Stimulated activated CD4-positive, alpha-beta T cell treated with anti-CD3 and anti-CD28 coated beads, Interleukin-12 subunit alpha, Interleukin-12 subunit beta, amount 100 ng/mL, for 48 hours (primary cell): ENCODE measurements around the gene SPDYE2.
"Not testable (repeated sequence)": the region's sequence is repeated elsewhere in the genome, so short reads cannot be mapped to it uniquely, and the experiment has no call there.

ENCODE experiments used
- DNase-seq, 3 donors: peaks; one replicate each; pipeline ENCODE4 v3.0.0-alpha.2; 2020; ENCODE audit warnings: low read depth in 2 of 3, low spot score in 1 of 3

SPDYE2 gene, protein sequence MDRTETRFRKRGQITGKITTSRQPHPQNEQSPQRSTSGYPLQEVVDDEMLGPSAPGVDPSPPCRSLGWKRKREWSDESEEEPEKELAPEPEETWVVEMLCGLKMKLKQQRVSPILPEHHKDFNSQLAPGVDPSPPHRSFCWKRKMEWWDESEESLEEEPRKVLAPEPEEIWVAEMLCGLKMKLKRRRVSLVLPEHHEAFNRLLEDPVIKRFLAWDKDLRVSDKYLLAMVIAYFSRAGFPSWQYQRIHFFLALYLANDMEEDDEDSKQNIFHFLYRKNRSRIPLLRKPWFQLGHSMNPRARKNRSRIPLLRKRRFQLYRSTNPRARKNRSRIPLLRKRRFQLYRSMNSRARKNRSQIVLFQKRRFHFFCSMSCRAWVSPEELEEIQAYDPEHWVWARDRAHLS

GRCh38 chr7:102550808-102551422 lies at the start of gene SPDYE2:
Gene SPDYE2, plus strand, starts transcription at chr7:102551226. Its CDS starts 2,030 bp downstream, at chr7:102553256.
- not testable (repeated sequence) for DNase-seq

DNA sequence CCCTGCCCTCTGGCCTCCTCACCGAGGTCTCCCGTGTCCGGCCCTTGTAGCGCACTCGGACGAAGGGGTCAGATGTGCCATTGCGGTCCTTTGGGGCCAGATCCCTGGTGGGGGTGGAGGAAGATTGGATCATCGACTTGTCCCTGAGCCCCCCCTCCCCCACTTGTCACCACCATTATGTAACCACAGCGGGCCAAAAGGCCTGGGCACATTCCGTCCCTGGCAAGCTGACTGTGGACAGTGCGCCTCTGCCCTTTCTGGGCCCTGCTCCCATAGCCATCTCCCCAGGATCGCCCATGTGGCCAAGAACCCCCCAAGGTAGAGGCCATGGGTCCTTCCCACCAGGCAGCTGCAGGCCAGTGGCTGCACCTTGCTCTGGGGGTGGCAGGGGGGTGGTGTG lies 47.9 kb upstream of the SPDYE2 start:
- not testable (repeated sequence) for DNase-seq

DNA sequence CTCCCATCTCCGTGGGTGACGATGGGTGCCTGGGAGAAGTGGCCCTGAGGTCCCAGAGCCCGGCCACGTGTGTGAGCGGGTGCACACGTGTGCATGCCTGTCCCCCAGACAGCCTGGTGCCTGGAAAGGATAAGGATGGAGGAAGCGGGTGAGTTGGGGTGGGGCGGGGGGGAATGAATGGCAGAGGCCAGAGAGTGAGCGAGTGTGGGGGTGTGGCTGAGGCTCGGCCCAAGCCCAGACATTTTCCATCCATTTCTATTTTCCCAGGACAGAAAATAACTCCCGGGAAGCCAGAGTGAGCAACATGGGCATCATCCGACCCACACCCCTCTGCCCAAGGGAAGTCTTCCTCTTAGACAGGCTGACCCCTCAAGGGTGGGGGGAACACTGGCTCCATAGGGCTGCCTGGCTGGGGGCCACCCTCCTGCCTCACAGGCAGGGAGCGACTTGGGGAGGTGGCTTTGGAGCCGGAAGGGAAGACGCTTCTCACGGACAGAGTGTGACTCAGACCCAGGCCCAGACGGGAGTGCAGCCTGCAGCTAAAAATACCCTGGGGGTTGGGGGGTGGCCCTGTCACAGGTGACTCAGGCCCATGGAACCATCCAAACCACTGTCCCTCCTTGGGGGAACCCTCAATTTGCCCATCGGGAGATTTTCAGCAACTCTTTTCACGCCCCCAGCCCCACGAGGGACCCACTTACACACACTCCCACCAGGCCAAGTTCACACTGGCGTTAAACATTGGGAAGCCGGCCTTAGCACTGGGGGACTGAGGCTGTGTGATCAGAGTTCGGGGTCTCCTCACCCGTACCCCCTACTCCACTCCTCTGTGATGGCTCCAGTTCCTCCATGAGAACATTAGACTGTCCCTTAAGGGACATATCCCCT lies 45.5 kb upstream of the SPDYE2 start:
- DNase-seq = not testable (repeated sequence)

GRCh38 chr7:102507410-102508088 lies 43.5 kb upstream of the SPDYE2 start:
- DNase-seq = not testable (repeated sequence)

DNA sequence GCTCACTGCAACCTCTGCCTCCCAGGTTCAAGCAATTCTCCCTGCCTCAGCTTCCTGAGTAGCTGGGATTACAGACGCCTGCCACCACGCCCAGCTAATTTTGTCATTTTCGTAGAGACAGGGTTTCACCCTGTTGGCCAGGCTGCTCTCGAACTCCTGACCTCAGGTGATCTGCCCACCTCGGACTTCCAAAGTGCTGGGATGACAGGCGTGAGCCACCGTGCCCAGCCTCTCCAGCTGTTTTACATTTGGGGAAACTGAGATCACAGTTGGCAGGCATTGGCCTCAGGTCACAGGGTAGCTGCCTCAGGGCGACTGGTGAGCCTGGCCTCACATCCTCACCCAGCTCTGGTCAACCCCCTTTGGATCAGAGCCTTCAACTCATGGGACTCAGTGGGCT lies 40.5 kb upstream of the SPDYE2 start:
- DNase-seq = not testable (repeated sequence)

- not testable (repeated sequence) for DNase-seq
Measured at GRCh38 chr7:102511860-102512522, 39.0 kb upstream of the SPDYE2 start.

DNA sequence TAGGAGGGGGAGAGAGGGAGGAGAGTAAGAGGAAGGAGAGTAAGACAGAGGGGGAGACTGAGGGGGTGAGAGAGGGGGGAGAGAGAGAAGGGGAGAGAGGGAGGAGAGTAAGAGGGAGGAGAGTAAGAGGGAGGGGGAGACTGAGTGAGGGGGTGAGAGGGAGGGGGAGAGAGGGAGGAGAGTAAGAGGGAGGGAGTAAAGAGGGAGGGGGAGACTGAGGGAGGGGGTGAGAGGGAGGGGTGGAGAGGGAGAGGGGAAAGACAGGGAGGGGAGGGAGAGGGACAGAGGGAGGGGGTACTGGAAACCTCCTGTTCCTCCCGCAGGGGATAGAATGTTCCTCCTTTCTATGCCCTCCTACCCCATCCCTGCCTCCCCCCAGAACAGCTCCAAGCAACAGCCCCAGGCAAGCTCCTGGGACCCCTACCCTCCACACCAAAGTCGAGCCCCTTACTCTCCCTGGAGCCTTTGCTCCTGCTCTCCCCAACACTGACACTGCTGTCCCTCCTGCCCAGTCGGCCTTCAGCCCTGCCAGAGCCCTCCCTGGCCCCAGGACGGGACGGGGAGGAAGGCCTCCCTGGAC lies 38.3 kb upstream of the SPDYE2 start:
- not testable (repeated sequence) for DNase-seq

GRCh38 chr7:102514881-102515721 lies 35.9 kb upstream of the SPDYE2 start:
- DNase-seq = not testable (repeated sequence)

GRCh38 chr7:102515889-102516288 lies 35.1 kb upstream of the SPDYE2 start:
- DNase-seq = not testable (repeated sequence)

GRCh38 chr7:102516951-102517350 lies 34.1 kb upstream of the SPDYE2 start:
- not testable (repeated sequence) for DNase-seq

- DNase-seq = not testable (repeated sequence)
Measured at GRCh38 chr7:102517550-102518147, 33.4 kb upstream of the SPDYE2 start, which contains the start of gene RASA4B. Gene RASA4B, minus strand, starts transcription at chr7:102517777. Its CDS starts 67 bp downstream, at chr7:102517710.

- DNase-seq = not testable (repeated sequence)
Measured at GRCh38 chr7:102520797-102521196, 30.2 kb upstream of the SPDYE2 start.

DNA sequence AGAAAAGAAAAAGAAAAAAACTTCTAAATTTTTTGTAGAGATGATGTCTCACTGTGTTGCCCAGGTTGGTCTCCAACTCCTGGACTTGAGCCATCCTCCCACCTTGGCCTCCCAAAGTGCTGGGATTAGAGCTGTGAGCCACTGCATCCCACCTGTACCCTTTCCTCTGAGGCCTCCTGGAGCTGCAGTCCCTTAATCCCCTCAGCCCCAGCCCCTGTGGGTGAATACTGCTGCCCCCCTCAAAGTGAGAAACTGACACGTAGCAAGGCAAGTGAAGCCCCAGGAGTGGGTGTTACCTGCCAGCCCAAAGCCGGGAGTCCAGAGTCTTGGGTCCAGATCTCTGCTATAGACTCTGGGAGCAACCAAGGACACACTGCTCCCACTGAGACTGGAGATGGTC lies 26.2 kb upstream of the SPDYE2 start:
- not testable (repeated sequence) for DNase-seq

GRCh38 chr7:102527182-102527581 lies 23.8 kb upstream of the SPDYE2 start:
- DNase-seq = not testable (repeated sequence)

DNA sequence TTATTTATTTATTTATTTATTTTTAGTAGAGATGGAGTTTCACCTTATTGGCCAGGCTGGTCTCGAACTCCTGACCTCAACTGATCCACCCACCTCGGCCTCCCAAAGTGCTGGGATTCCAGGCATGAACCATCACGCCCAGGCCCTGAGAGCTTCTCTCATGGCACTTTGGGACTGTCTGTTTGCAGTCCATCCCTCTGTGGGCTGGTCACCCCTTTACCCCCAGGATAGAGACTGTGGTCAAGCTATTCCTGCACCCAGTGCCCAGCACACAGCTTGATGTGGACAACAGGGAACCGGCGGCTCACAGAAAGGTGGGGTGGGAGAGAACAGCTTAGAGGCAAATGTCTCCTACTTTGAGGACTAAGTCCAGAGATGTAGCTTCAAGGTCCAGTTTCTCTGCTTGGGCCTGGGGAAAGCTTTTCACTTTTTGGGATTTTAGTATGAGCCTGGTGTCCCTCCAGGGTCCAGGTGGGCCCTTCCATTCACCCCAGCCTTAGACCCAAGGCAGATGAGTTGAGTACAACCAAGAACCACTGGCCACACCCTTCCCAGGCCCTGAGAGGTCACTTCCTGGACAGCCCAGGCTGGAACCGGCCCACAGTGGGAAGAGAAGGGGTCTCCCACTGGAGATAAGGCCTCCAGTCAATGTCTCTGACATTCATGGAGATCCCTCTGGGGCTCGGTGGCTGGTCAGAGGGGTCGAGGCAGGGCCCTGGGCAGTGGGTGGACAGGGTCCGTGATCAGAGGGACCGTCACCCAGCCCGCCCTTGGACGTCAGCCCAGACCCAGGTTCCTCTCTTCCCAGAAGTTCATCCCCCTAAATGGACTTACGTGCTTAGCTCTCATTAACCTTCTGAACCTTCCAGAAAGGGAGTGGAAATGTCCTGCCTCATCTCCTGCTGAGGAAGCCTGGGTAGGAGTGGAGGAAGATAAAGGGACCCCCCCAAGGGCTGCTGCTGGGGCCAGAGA lies 22.9 kb upstream of the SPDYE2 start:
- DNase-seq = not testable (repeated sequence)

- not testable (repeated sequence) for DNase-seq
Measured at GRCh38 chr7:102531583-102531982, 19.4 kb upstream of the SPDYE2 start.

DNA sequence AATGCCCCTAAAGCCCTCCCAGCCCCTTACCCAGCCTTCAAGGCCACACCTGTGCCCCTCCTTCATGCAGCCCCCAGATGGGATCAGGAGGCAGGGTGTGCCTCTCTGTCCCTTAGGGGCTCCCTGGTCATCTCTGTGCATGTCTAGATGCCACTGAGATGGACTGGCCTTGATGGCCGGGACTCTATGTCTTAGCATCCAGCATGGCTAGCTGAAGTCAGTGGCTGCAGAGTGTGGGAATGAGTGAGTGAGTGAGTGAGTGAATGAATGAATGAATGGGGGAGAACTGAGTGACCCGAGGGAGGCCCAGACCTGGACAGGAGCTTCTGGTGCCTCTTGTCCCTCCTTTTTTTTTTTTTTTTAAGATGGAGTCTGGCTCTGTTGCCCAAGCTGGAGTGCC lies 18.9 kb upstream of the SPDYE2 start:
- not testable (repeated sequence) for DNase-seq
